SK-N-SH (cell line): ENCODE results near the gene SYNPR. TPM values are rescaled to one million over a fixed set of nuclear protein-coding genes. Genes with fewer than 3 reads are reported as not detected.

Source experiments
- CTCF ChIA-PET: fragments of 300-600, 350-600 bp; formaldehyde crosslinking; extraction: SDS; loops from one replicate; lab custom pipeline; 2021; lab: Yijun Ruan, JAX
- POLR2A ChIA-PET: fragments of 350-600 bp; sonication (Branson Sonifier 250); formaldehyde crosslinking; extraction: SDS; loops from one replicate; lab custom pipeline; 2020; ENCODE audit warnings: antibody characterized with exemption, inconsistent platforms; lab: Yijun Ruan, JAX
- DNase-seq: peaks from one replicate; pipeline ENCODE4 v3.0.0; 2012
- H2AFZ ChIP-seq: fragments of 200-600 bp; sonication (generic); 2 replicates; pipeline ENCODE4 v1.8.1; 2016; ENCODE audit warnings: antibody characterized with exemption, mild to moderate bottlenecking, low read depth
- H3F3A ChIP-seq: fragments of 200-600 bp; sonication (generic); replicated peaks from 2 replicates; pipeline ENCODE3; 2016; ENCODE audit warnings: antibody characterized with exemption, mild to moderate bottlenecking; ENCODE audit not compliant: insufficient read depth
- H3K27ac ChIP-seq, 2 experiments: fragments of 200-500 bp in 1 of 2; fragments of 200-600 bp in 1 of 2; sonication (Bioruptor generic) in 1 of 2; sonication (generic), shearing (Covaris generic) in 1 of 2; 2 replicates each; pipeline versions ENCODE4 v1.5.1 to v1.6.1; 2014 to 2016; ENCODE audit warnings: low read depth in 2 of 2, inconsistent platforms in 1 of 2, low read length in 1 of 2, mild to moderate bottlenecking in 1 of 2, mixed read lengths in 1 of 2
- H3K27me3 ChIP-seq: fragments of 200-600 bp; sonication (generic), shearing (Covaris generic); 2 replicates; pipeline ENCODE4 v1.6.1; 2016; ENCODE audit warnings: mixed run types; ENCODE audit not compliant: insufficient read depth
- H3K36me3 ChIP-seq, 2 experiments: fragments of 200-500 bp in 1 of 2; fragments of 200-600 bp in 1 of 2; sonication (Bioruptor generic) in 1 of 2; sonication (generic) in 1 of 2; replicated peaks in 1 of 2; 2 replicates each; pipeline versions ENCODE3 to v1.5.1; 2014 to 2016; ENCODE audit warnings: low read length in 1 of 2, mild to moderate bottlenecking in 1 of 2; ENCODE audit not compliant: insufficient read depth in 2 of 2, control insufficient read depth in 1 of 2
- H3K4me1 ChIP-seq, 2 experiments: fragments of 200-500 bp in 1 of 2; fragments of 200-600 bp in 1 of 2; sonication (Bioruptor generic) in 1 of 2; sonication (generic), shearing (Covaris generic) in 1 of 2; 2 replicates each; pipeline versions ENCODE4 v1.5.1 to v1.6.1; 2014 to 2016; ENCODE audit warnings: low read depth in 1 of 2, low read length in 1 of 2, mixed run types in 1 of 2; ENCODE audit not compliant: insufficient read depth in 2 of 2, control insufficient read depth in 1 of 2
- H3K4me2 ChIP-seq: fragments of 200-600 bp; sonication (generic), shearing (Covaris generic); 2 replicates; pipeline ENCODE4 v1.6.1; 2017; ENCODE audit warnings: mixed run types
- H3K4me3 ChIP-seq, 2 experiments: fragments of 200-500 bp in 1 of 2; fragments of 200-600 bp in 1 of 2; sonication (Bioruptor generic) in 1 of 2; sonication (generic), shearing (Covaris generic) in 1 of 2; 2 replicates each; pipeline versions ENCODE4 v1.5.1 to v1.8.1; 2014 to 2016; ENCODE audit warnings: low read depth in 2 of 2, inconsistent platforms in 1 of 2, low read length in 1 of 2, mild to moderate bottlenecking in 1 of 2, mixed read lengths in 1 of 2, moderate library complexity in 1 of 2
- H3K79me2 ChIP-seq: fragments of 200-600 bp; sonication (generic); 2 replicates; pipeline ENCODE4 v1.8.1; 2017; ENCODE audit warnings: mild to moderate bottlenecking; ENCODE audit not compliant: insufficient read depth
- H3K9ac ChIP-seq: fragments of 200-600 bp; sonication (generic); 2 replicates; pipeline ENCODE4 v1.6.1; 2017; ENCODE audit warnings: mixed run types
- H3K9me2 ChIP-seq: fragments of 200-600 bp; sonication (generic); 2 replicates; pipeline ENCODE4 v1.6.1; 2017; ENCODE audit warnings: mixed run types
- H3K9me3 ChIP-seq: fragments of 200-600 bp; sonication (generic); 2 replicates; pipeline ENCODE4 v1.6.1; 2017; ENCODE audit warnings: mixed run types, mild to moderate bottlenecking, moderate library complexity
- H4K20me1 ChIP-seq: fragments of 200-600 bp; sonication (generic); 2 replicates; pipeline ENCODE4 v1.6.1; 2017; ENCODE audit warnings: mild to moderate bottlenecking, mixed run types; ENCODE audit not compliant: insufficient read depth
- EP300 ChIP-seq, 2 experiments: IDR thresholded peaks; 2 replicates each; pipeline versions ENCODE4 v1.4.0 to v1.6.1; 2012; ENCODE audit warnings: borderline replicate concordance in 1 of 2, low read depth in 1 of 2, low read length in 1 of 2
- EZH2phosphoT487 ChIP-seq: fragments of 200-600 bp; sonication (generic); IDR thresholded peaks from 2 replicates; pipeline ENCODE4 v1.6.1; 2017; ENCODE audit warnings: low read depth, mixed run types, mild to moderate bottlenecking, antibody characterized with exemption, moderate library complexity, borderline replicate concordance
- FOXJ3 ChIP-seq: sonication (generic); formaldehyde crosslinking; IDR thresholded peaks from 2 replicates; pipeline ENCODE4 v1.5.1; 2020; ENCODE audit warnings: mild to moderate bottlenecking, missing genetic modification reagents
- FOXM1 ChIP-seq: IDR thresholded peaks from 2 replicates; pipeline ENCODE4 v1.4.0; 2012; ENCODE audit warnings: low read depth, mild to moderate bottlenecking
- IRF3 ChIP-seq: fragments of 150-350 bp; IDR thresholded peaks from 2 replicates; pipeline ENCODE4 v1.6.1; 2016; ENCODE audit warnings: mild to moderate bottlenecking, low read depth, low read length
- MXI1 ChIP-seq: IDR thresholded peaks from 2 replicates; pipeline ENCODE4 v1.6.1; 2012; ENCODE audit warnings: mild to moderate bottlenecking, low read depth, low read length, improper control_type of control experiment
- NFIC ChIP-seq: IDR thresholded peaks from 2 replicates; pipeline ENCODE4 v1.4.0; 2012; ENCODE audit warnings: borderline replicate concordance
- REST ChIP-seq: IDR thresholded peaks from 2 replicates; pipeline ENCODE4 v1.6.1; 2012; ENCODE audit warnings: mild to moderate bottlenecking, low read depth, low read length, moderate library complexity
- RFX5 ChIP-seq: IDR thresholded peaks from 2 replicates; pipeline ENCODE4 v1.6.1; 2012; ENCODE audit warnings: mild to moderate bottlenecking, improper control_type of control experiment, low read length
- RXRA ChIP-seq: IDR thresholded peaks from 2 replicates; pipeline ENCODE4 v1.4.0; 2012; ENCODE audit warnings: low read depth, mild to moderate bottlenecking, borderline replicate concordance
- SMC3 ChIP-seq: IDR thresholded peaks from 2 replicates; pipeline ENCODE4 v1.6.1; 2012; ENCODE audit warnings: low read depth, low read length, improper control_type of control experiment
- TEAD4 ChIP-seq: IDR thresholded peaks from 2 replicates; pipeline ENCODE4 v1.4.0; 2012; ENCODE audit warnings: mild to moderate bottlenecking, borderline replicate concordance; ENCODE audit not compliant: insufficient read depth
- USF2 ChIP-seq: fragments of 150-350 bp; IDR thresholded peaks from 2 replicates; pipeline ENCODE4 v1.6.1; 2017; ENCODE audit warnings: antibody characterized with exemption, low read length, low read depth, borderline replicate concordance
- whole genome bisulfite sequencing: methylation state at CpG from one replicate; pipeline ENCODE4 v1.1.6; 2017; ENCODE audit warnings: low lambda C conversion rate; 5-methylcytosine and 5-hydroxymethylcytosine counted together
- polyA plus RNA-seq, 3 experiments: library from polyadenylated mRNA; depleted of rRNA; stranded (reverse); fragments of >200 nt; gene quantifications; 2 replicates each; pipeline ENCODE4 v1.2.3, GENCODE V29; 2012
- TF ChIP-seq, protein P1 (sequence below): IDR thresholded peaks from 2 replicates; pipeline ENCODE4; 2012
- TF ChIP-seq, protein P2 (sequence below): IDR thresholded peaks from 2 replicates; pipeline ENCODE4 v1.4.0; 2012; ENCODE audit warnings: low read depth, borderline replicate concordance
- TF ChIP-seq, protein P3 (sequence below): IDR thresholded peaks from 2 replicates; pipeline ENCODE4 v1.4.0; 2012; ENCODE audit warnings: low read depth, borderline replicate concordance

The SYNPR gene
- polyA plus RNA-seq (2012; rRNA removed): not detected in 2 replicates
- 0.01 TPM in 1 of 2 replicates, not detected in the other for polyA plus RNA-seq (2012; cell fraction: cytosol; rRNA removed)
- not detected in 2 replicates for polyA plus RNA-seq (2012; cell fraction: nucleus; rRNA removed)

DNA sequence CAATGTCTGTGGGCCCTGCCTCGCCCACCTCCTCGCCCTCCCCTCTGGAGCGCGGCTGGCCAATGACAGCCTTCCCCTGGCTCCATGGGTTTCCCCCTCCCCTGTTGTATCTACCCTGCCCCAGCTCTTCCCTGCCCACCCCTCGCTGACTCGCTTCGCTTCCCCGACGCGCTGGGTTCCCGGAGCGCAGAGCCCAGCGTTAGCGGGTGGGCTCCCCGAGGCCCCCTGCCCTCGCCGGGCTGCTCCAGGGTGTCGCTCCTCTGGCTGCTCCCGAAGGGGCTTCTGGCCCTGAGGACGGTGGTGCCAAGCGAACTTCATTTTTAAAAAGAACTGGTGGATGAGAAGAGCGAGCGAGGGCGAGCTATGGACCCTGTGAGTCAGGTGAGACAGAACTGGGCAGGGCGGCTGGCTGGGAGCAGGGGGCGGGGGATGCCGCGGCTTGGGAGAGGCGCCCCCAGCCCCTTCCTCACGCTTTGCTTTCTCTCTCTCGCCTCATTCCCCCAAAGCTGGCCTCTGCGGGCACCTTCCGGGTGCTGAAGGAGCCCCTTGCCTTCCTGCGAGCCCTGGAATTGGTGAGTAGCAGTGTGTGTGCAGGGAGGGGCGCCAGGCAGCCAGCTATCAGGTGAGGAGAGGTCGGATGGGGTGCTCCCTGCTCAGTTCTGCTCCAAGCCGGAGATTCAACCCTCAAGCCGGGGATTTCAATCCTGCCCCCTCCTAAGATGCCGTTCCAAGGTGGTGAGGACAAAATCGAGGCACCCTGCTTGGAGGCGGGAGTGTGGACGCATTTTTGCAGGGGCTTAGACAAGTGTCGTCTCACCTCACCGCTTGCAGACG, at the start of gene SYNPR:
Gene SYNPR (plus strand): TSS at position 138 of the 834 bp plus-strand sequence.
- no peaks in the 10 kb centered on the region for H3K79me2 ChIP-seq
- H3K36me3 ChIP-seq: no peaks in the 10 kb centered on the region
- no peak within 1 kb of the TSS for H2AFZ ChIP-seq
- peak within 1 kb of the TSS in 1 of 2 experiments; percentile 44; a peak in 2 of 4 replicates for H3K4me3 ChIP-seq
- no peak within 1 kb of the TSS for H3K27ac ChIP-seq
- H3K9ac ChIP-seq: no peak within 1 kb of the TSS
- H3K9me2 ChIP-seq: no peaks in the 10 kb centered on the region
- CTCF ChIA-PET: no interaction called here
- DNase-seq: peak; percentile 80
- 4% methylated on average over 23 of the region's 45 CpGs for WGBS
- H3K4me2 ChIP-seq: peak within 1 kb of the TSS; percentile 28; the same call in 1 of the 2 replicates
- H3K9me3 ChIP-seq: no peaks in the 10 kb centered on the region
- peaks cover 34% of the 10 kb centered on the region for H3K27me3 ChIP-seq
- TF ChIP-seq SMC3 (no peak), EP300 (IDR thresholded peaks at IDR 0.05; ENCODE audit: borderline replicate concordance in 1 of 2, low read depth in 1 of 2, low read length in 1 of 2) (no peak), EZH2phosphoT487 (no peak), IRF3 (no peak), MXI1 (no peak), TEAD4 (no peak), REST (no peak), USF2 (no peak), FOXJ3 (CRISPR knock-in tag) (no peak), NFIC (no peak), RXRA (no peak), RFX5 (no peak), FOXM1 (no peak)
- TF ChIP-seq, protein P1, sequence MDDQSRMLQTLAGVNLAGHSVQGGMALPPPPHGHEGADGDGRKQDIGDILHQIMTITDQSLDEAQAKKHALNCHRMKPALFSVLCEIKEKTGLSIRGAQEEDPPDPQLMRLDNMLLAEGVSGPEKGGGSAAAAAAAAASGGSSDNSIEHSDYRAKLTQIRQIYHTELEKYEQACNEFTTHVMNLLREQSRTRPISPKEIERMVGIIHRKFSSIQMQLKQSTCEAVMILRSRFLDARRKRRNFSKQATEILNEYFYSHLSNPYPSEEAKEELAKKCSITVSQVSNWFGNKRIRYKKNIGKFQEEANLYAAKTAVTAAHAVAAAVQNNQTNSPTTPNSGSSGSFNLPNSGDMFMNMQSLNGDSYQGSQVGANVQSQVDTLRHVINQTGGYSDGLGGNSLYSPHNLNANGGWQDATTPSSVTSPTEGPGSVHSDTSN: no peak
- TF ChIP-seq, protein P2, sequence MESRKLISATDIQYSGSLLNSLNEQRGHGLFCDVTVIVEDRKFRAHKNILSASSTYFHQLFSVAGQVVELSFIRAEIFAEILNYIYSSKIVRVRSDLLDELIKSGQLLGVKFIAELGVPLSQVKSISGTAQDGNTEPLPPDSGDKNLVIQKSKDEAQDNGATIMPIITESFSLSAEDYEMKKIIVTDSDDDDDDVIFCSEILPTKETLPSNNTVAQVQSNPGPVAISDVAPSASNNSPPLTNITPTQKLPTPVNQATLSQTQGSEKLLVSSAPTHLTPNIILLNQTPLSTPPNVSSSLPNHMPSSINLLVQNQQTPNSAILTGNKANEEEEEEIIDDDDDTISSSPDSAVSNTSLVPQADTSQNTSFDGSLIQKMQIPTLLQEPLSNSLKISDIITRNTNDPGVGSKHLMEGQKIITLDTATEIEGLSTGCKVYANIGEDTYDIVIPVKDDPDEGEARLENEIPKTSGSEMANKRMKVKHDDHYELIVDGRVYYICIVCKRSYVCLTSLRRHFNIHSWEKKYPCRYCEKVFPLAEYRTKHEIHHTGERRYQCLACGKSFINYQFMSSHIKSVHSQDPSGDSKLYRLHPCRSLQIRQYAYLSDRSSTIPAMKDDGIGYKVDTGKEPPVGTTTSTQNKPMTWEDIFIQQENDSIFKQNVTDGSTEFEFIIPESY: no peak
- TF ChIP-seq, protein P3, sequence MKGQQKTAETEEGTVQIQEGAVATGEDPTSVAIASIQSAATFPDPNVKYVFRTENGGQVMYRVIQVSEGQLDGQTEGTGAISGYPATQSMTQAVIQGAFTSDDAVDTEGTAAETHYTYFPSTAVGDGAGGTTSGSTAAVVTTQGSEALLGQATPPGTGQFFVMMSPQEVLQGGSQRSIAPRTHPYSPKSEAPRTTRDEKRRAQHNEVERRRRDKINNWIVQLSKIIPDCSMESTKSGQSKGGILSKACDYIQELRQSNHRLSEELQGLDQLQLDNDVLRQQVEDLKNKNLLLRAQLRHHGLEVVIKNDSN: no peak
- H4K20me1 ChIP-seq: no peaks in the 10 kb centered on the region
- H3K4me1 ChIP-seq: peaks cover 0 to 12% of the 10 kb centered on the region in 2 experiments; a peak in 1 of 4 replicates
- POLR2A ChIA-PET: interaction anchor here (1.1 kb wide), 1 partner anchor 41 kb away, joined by 3 read pairs; no protein-coding TSS in a partner anchor
- H3F3A ChIP-seq: no peaks in the 10 kb centered on the region
